ENCODE results near the gene MPV17L2.

DNA sequence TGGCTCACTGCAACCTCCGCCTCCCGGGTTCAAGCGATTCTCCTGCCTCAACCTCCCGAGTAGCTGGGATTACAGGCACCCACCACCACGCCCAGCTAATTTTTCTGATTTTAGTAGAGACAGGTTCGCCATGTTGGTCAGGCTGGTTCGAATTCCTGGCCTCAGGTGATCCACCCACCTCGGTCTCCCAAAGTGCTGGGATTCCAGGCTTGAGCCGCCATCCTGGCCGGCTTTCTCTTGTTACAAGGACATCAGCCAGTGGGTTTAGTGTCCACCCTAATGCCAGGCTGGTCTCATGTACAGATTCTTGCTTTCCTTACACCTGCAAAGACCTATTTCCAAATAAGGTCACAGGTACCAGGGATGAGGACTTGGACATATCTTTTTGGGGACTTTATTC, 33.2 kb upstream of the MPV17L2 start:
- TF ChIP-seq, protein P1, sequence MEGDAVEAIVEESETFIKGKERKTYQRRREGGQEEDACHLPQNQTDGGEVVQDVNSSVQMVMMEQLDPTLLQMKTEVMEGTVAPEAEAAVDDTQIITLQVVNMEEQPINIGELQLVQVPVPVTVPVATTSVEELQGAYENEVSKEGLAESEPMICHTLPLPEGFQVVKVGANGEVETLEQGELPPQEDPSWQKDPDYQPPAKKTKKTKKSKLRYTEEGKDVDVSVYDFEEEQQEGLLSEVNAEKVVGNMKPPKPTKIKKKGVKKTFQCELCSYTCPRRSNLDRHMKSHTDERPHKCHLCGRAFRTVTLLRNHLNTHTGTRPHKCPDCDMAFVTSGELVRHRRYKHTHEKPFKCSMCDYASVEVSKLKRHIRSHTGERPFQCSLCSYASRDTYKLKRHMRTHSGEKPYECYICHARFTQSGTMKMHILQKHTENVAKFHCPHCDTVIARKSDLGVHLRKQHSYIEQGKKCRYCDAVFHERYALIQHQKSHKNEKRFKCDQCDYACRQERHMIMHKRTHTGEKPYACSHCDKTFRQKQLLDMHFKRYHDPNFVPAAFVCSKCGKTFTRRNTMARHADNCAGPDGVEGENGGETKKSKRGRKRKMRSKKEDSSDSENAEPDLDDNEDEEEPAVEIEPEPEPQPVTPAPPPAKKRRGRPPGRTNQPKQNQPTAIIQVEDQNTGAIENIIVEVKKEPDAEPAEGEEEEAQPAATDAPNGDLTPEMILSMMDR (IDR thresholded peaks at IDR 0.05; ENCODE audit: extremely low read depth in 1 of 2, insufficient read depth in 1 of 2, low read depth in 1 of 2, low read length in 2 of 2): no peak
- TF ChIP-seq POLR2A (IDR thresholded peaks at IDR 0.05; ENCODE audit: low read depth, low read length) (no peak), EZH2 (IDR thresholded peaks at IDR 0.05; ENCODE audit: borderline replicate concordance, low read depth, low read length, severe bottlenecking) (no peak), MYC (IDR thresholded peaks at IDR 0.05; ENCODE audit: low read depth, low read length) (no peak), POLR2AphosphoS5 (IDR thresholded peaks at IDR 0.05; ENCODE audit: insufficient read depth, low read depth, low read length) (no peak), FOS (IDR thresholded peaks at IDR 0.05; ENCODE audit: borderline replicate concordance, insufficient read depth, low read length) (no peak)
